ENCODE data around the gene CKM. TPM values are rescaled to one million over a fixed set of nuclear protein-coding genes. Genes with fewer than 3 reads are reported as not detected.
"Not testable (repeated sequence)": the region's sequence is repeated elsewhere in the genome, so short reads cannot be mapped to it uniquely, and the experiment has no call there.

CKM gene
- total and polyA plus RNA-seq, 2 donors (not counting 1 experiment from before 2014, with no cell fraction given): not detected

- peaks cover 3% of the 10 kb centered on the region for H3K27me3 ChIP-seq (ENCODE audit: control insufficient read depth, insufficient read depth, low read length)
- no peaks in the 10 kb centered on the region for H3K4me1 ChIP-seq (ENCODE audit: control insufficient read depth, extremely low read depth, insufficient read depth, low read length)
- no peaks in the 10 kb centered on the region for H3K9me3 ChIP-seq (ENCODE audit: control insufficient read depth, insufficient read depth, low read depth, low read length)
- no peaks in the 10 kb centered on the region for H3K36me3 ChIP-seq (ENCODE audit: control insufficient read depth, insufficient read depth, low read length)
- no peak overlapping the region for H3K9ac ChIP-seq (ENCODE audit: insufficient read depth, low read length)
- H3K27ac ChIP-seq (ENCODE audit: insufficient read depth, low read length): no peak overlapping the region
- no peaks in the 10 kb centered on the region for H4K20me1 ChIP-seq (ENCODE audit: control insufficient read depth, extremely low read depth, insufficient read depth, low read length)
- H3K79me2 ChIP-seq (ENCODE audit: control insufficient read depth, insufficient read depth, low read length): no peaks in the 10 kb centered on the region
- no peak for DNase-seq (ENCODE audit: low read depth in 2 of 2)
- no peak overlapping the region for H2AFZ ChIP-seq (ENCODE audit: low read length)
- TF ChIP-seq EZH2 (IDR thresholded peaks at IDR 0.05; ENCODE audit: low read length, missing control alignments): no peak
- TF ChIP-seq CTCF (conservative IDR thresholded peaks at IDR 0.05 in 1 of 2, IDR thresholded peaks at IDR 0.05 in 1 of 2; ENCODE audit: low read depth in 1 of 2, low read length in 2 of 2): no peak
- H3K4me2 ChIP-seq (ENCODE audit: extremely low read depth, insufficient read depth, low read length): no peak overlapping the region
- no peak overlapping the region for H3K4me3 ChIP-seq (replicated peaks in 1 of 4; ENCODE audit: control extremely low read depth in 1 of 4, insufficient read depth in 1 of 4, low read depth in 3 of 4, low read length in 4 of 4)
These were observed 14.1 kb upstream of the CKM start for GRCh38 chr19:45336696-45337251.

- not testable (repeated sequence) for H3K9ac ChIP-seq (ENCODE audit: insufficient read depth, low read length); H4K20me1 ChIP-seq (ENCODE audit: control insufficient read depth, extremely low read depth, insufficient read depth, low read length); H3K27ac ChIP-seq (ENCODE audit: insufficient read depth, low read length); H3K4me2 ChIP-seq (ENCODE audit: extremely low read depth, insufficient read depth, low read length); H3K27me3 ChIP-seq (ENCODE audit: control insufficient read depth, insufficient read depth, low read length); H2AFZ ChIP-seq (ENCODE audit: low read length); H3K4me3 ChIP-seq (replicated peaks in 1 of 4; ENCODE audit: control extremely low read depth in 1 of 4, insufficient read depth in 1 of 4, low read depth in 3 of 4, low read length in 4 of 4); H3K36me3 ChIP-seq (ENCODE audit: control insufficient read depth, insufficient read depth, low read length); H3K79me2 ChIP-seq (ENCODE audit: control insufficient read depth, insufficient read depth, low read length); DNase-seq (ENCODE audit: low read depth in 2 of 2); H3K4me1 ChIP-seq (ENCODE audit: control insufficient read depth, extremely low read depth, insufficient read depth, low read length); H3K9me3 ChIP-seq (ENCODE audit: control insufficient read depth, insufficient read depth, low read depth, low read length)
These were observed 12.2 kb upstream of the CKM start for GRCh38 chr19:45334881-45335280.

GRCh38 chr19:45333609-45334303 lies 11.1 kb upstream of the CKM start:
- no peaks in the 10 kb centered on the region for H3K4me1 ChIP-seq (ENCODE audit: control insufficient read depth, extremely low read depth, insufficient read depth, low read length)
- no peaks in the 10 kb centered on the region for H4K20me1 ChIP-seq (ENCODE audit: control insufficient read depth, extremely low read depth, insufficient read depth, low read length)
- H3K4me3 ChIP-seq (replicated peaks in 1 of 4; ENCODE audit: control extremely low read depth in 1 of 4, insufficient read depth in 1 of 4, low read depth in 3 of 4, low read length in 4 of 4): no peak overlapping the region
- H3K36me3 ChIP-seq (ENCODE audit: control insufficient read depth, insufficient read depth, low read length): no peaks in the 10 kb centered on the region
- H3K9ac ChIP-seq (ENCODE audit: insufficient read depth, low read length): no peak overlapping the region
- no peaks in the 10 kb centered on the region for H3K9me3 ChIP-seq (ENCODE audit: control insufficient read depth, insufficient read depth, low read depth, low read length)
- no peak overlapping the region for H3K27ac ChIP-seq (ENCODE audit: insufficient read depth, low read length)
- no peak for TF ChIP-seq EZH2 (IDR thresholded peaks at IDR 0.05; ENCODE audit: low read length, missing control alignments)
- no peak for TF ChIP-seq CTCF (conservative IDR thresholded peaks at IDR 0.05 in 1 of 2, IDR thresholded peaks at IDR 0.05 in 1 of 2; ENCODE audit: low read depth in 1 of 2, low read length in 2 of 2)
- no peak overlapping the region for H2AFZ ChIP-seq (ENCODE audit: low read length)
- H3K27me3 ChIP-seq (ENCODE audit: control insufficient read depth, insufficient read depth, low read length): no peaks in the 10 kb centered on the region
- no peak for DNase-seq (ENCODE audit: low read depth in 2 of 2)
- H3K79me2 ChIP-seq (ENCODE audit: control insufficient read depth, insufficient read depth, low read length): no peaks in the 10 kb centered on the region
- H3K4me2 ChIP-seq (ENCODE audit: extremely low read depth, insufficient read depth, low read length): no peak overlapping the region

Data from fibroblast of lung (primary cell).